Measurements from ENCODE around the gene C1QTNF2.

C1QTNF2 gene

DNA sequence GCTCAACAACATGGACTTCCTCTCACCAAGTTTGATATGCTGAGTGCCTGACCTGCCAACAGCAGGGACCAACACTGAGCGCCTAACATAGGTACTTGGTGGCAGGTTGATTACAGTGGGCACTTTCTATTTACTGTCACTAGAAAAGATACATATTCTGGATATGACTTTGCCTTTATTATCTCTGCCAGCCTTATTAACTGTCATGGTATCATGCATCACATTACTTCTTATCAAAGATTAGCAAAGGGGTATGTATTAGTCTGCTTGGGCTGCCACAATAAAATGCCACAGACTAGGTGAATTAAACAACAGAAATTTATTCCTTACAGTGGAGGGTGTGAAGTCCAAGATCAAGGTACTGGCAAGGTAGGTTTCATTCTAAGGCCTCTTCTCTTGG is 14.3 kb upstream of the C1QTNF2 start:
- ATAC-seq (replicated peaks) (no peak), DNase-seq (no peak)
- no peaks in the 10 kb centered on the region for H3K4me1 Mint-ChIP-seq (ENCODE audit: low read depth in 2 of 2)
- H3K36me3 Mint-ChIP-seq (ENCODE audit: insufficient read depth) = no peaks in the 10 kb centered on the region
- no peak overlapping the region for H3K27ac Mint-ChIP-seq
- peaks cover 6 to 8% of the 10 kb centered on the region in 2 donors for H3K27me3 Mint-ChIP-seq
- H3K4me3 Mint-ChIP-seq = no peak overlapping the region
- H3K9me3 Mint-ChIP-seq = peaks cover 0 to 12% of the 10 kb centered on the region in 2 donors

DNA sequence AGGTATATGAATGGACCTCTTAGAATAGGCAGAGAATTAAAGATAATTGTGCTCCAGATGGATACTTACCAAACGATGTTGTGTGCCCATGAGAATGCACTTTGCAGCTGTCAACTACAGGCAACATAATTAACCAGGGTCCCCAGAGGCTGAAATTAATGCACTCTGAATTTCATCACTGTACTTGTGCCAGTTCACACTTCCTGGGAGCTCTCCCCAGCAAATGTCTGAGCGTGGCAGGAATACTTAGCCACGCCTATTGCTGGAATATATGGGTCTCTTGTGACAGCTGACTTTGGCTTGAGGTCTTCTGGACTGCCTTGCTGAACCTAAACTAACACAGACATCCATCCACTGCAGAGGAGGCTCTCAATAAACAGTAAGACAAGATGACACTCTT is 11.9 kb upstream of the C1QTNF2 start:
- Mint-ChIP-seq H3K36me3 (ENCODE audit: insufficient read depth) (no peaks in the 10 kb centered on the region), H3K27me3 (peaks cover 21 to 23% of the 10 kb centered on the region in 2 donors), H3K27ac (no peak overlapping the region), H3K9me3 (no peaks in the 10 kb centered on the region), H3K4me1 (ENCODE audit: low read depth in 2 of 2) (no peaks in the 10 kb centered on the region), H3K4me3 (no peak overlapping the region)
- no peak for DNase-seq
- ATAC-seq (replicated peaks) = no peak

DNA sequence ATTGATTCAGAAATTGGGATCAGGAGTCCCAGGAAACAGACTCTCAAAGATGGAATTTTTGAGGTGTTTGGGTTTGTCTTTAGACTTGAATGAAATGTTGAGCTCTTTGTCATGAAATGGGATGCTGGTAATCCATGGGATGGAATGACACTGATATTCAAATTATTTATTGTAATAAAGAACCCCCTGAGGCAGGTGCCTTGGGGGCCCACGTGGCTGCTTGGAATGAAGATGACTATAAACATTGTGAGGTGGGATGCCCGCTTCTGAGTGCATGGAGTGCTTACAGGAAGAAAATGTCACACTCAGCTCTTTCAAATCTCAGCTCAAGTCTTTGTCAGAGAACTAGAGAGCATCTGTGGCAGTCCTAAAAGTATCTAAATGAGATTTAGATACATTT is 9.6 kb upstream of the C1QTNF2 start:
- no peaks in the 10 kb centered on the region for H3K4me1 Mint-ChIP-seq (ENCODE audit: low read depth in 2 of 2)
- H3K27ac Mint-ChIP-seq = no peak overlapping the region
- DNase-seq (no peak), ATAC-seq (replicated peaks) (no peak)
- no peaks in the 10 kb centered on the region for H3K9me3 Mint-ChIP-seq
- H3K27me3 Mint-ChIP-seq = peaks cover 38 to 42% of the 10 kb centered on the region in 2 donors
- no peaks in the 10 kb centered on the region for H3K36me3 Mint-ChIP-seq (ENCODE audit: insufficient read depth)
- no peak overlapping the region for H3K4me3 Mint-ChIP-seq

DNA sequence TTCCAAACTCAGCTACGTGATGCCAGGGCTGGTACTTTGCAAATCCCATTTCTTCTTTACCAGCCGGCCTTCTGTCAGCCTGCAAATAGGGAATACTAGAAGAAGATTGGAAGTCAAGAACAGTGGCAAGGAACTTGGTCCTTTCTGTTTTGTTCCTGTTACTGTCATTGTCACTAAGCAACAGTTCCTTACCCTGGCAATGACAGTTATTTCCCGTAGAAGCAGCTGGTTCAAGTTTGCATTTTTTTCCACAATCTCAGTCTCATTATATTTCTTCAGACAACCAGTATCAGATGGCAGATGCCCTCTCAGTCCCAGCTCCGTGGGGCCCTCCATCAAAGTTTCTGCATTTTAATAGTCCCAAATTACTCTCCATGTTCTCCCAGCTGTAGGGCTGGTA is 9.1 kb upstream of the C1QTNF2 start:
- H3K9me3 Mint-ChIP-seq = no peaks in the 10 kb centered on the region
- no peaks in the 10 kb centered on the region for H3K4me1 Mint-ChIP-seq (ENCODE audit: low read depth in 2 of 2)
- DNase-seq (no peak), ATAC-seq (replicated peaks) (no peak)
- peaks cover 44 to 47% of the 10 kb centered on the region in 2 donors for H3K27me3 Mint-ChIP-seq
- no peaks in the 10 kb centered on the region for H3K36me3 Mint-ChIP-seq (ENCODE audit: insufficient read depth)
- no peak overlapping the region for H3K27ac Mint-ChIP-seq
- H3K4me3 Mint-ChIP-seq = no peak overlapping the region

DNA sequence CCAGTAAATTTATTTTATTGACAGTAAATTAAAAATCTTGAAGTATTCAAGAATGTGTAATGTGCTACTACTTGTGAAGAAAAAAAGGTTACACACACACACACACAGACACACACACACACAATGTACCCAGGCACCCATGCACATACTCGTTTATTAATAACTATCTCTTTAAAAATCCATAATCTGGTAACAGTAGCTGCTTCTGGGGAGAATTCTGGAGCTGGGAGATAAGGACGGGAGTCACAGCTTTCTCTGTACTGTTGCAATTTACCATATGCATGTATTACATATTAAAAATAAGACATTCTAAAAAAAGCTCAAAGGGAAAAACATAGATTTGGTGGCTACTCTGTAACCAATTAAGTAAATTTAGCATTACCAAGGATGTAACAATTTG is 7.9 kb upstream of the C1QTNF2 start:
- ATAC-seq (replicated peaks) (no peak), DNase-seq (no peak)
- H3K4me1 Mint-ChIP-seq (ENCODE audit: low read depth in 2 of 2) = no peaks in the 10 kb centered on the region
- H3K9me3 Mint-ChIP-seq = no peaks in the 10 kb centered on the region
- peaks cover 54 to 59% of the 10 kb centered on the region in 2 donors for H3K27me3 Mint-ChIP-seq
- H3K4me3 Mint-ChIP-seq = no peak overlapping the region
- no peaks in the 10 kb centered on the region for H3K36me3 Mint-ChIP-seq (ENCODE audit: insufficient read depth)
- no peak overlapping the region for H3K27ac Mint-ChIP-seq

DNA sequence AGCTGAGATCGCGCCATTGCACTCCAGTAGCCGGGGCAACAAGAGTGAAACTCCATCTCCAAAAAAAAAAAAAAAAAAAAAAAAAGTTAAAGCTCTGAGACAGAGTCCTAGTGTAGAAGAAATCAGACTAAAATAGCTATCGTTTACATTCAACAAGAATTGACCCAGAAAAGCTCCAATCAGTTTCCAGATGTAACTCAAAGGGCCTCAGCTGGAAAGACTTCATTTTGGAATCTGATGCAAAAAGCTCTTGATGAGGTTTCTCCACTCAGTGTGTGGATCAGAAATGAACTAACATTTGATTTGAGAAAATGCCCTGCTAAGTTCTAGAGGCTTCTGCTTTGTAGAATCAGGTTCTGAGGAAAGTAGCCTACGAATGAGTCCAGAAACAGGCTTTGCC is 7.2 kb upstream of the C1QTNF2 start:
- no peaks in the 10 kb centered on the region for H3K9me3 Mint-ChIP-seq
- no peak overlapping the region for H3K4me3 Mint-ChIP-seq
- ATAC-seq (replicated peaks) (no peak), DNase-seq (no peak)
- no peak overlapping the region for H3K27ac Mint-ChIP-seq
- H3K27me3 Mint-ChIP-seq = peaks cover 61 to 66% of the 10 kb centered on the region in 2 donors
- no peaks in the 10 kb centered on the region for H3K36me3 Mint-ChIP-seq (ENCODE audit: insufficient read depth)
- no peaks in the 10 kb centered on the region for H3K4me1 Mint-ChIP-seq (ENCODE audit: low read depth in 2 of 2)

DNA sequence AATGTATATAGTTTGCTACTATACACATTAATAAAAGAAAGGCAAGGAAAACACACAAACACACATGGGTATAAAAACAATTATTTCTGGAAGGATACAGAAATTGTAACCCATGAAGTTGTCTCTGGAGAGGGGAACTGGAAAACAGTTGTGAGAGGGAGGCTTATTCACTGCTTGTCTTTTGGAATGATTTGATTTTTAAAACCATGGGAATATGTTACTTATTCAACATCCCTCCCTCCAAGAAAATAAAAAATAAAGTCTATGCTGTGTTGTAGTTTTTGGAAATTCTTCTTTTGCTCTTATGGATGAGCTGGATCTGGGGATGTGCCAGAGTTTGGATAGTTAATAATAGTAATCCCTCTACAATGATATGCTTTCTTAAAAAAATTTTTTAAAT is 6.0 kb upstream of the C1QTNF2 start:
- Mint-ChIP-seq H3K4me1 (ENCODE audit: low read depth in 2 of 2) (no peaks in the 10 kb centered on the region), H3K27me3 (peaks cover 71 to 77% of the 10 kb centered on the region in 2 donors), H3K36me3 (ENCODE audit: insufficient read depth) (no peaks in the 10 kb centered on the region), H3K4me3 (no peak overlapping the region), H3K9me3 (no peaks in the 10 kb centered on the region), H3K27ac (no peak overlapping the region)
- DNase-seq = no peak
- ATAC-seq (replicated peaks) = no peak

DNA sequence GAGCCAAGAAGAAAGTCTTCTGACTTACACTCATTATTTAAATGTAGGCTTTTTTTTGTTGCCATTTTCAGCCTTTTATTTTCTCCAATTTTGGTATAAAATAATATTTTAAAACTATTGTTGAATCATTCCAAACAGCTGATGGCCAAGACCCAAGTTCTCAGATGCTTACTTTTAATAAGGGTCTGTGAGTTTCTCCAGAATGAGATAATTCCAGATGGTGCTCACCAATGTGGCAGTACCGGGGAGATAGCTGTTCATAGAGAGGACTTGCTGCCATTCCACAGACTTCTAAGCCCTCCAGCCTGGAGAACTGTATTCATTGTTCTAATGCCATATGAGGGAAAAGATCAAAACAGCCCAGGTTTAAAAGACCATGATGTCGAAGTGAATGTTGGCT is 5.3 kb upstream of the C1QTNF2 start:
- H3K4me1 Mint-ChIP-seq (ENCODE audit: low read depth in 2 of 2) = peaks cover 0 to 4% of the 10 kb centered on the region in 2 donors
- no peak overlapping the region for H3K4me3 Mint-ChIP-seq
- no peak overlapping the region for H3K27ac Mint-ChIP-seq
- no peaks in the 10 kb centered on the region for H3K9me3 Mint-ChIP-seq
- H3K36me3 Mint-ChIP-seq (ENCODE audit: insufficient read depth) = no peaks in the 10 kb centered on the region
- H3K27me3 Mint-ChIP-seq = peaks cover 78 to 84% of the 10 kb centered on the region in 2 donors
- DNase-seq = no peak
- no peak for ATAC-seq (replicated peaks)

DNA sequence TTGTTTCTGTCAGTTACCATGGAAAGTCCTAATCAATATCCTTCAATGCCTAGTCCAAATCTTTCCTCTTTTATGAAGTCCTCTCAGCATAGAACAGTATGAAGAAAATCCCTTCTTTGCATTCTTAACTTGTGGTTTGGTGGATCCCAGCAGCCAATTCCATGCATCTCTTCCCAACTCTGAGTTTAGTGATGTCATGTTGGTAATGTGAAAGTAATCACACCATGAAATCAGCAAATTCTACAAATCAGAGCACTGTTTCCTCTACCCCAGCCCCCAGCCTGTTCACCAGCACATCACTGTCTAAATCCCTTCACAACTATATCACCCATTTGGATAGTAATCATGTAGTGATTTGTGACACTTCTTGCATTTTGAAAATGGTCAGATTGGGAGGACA is 4.7 kb upstream of the C1QTNF2 start:
- H3K4me1 Mint-ChIP-seq (ENCODE audit: low read depth in 2 of 2) = peaks cover 0 to 5% of the 10 kb centered on the region in 2 donors
- no peak overlapping the region for H3K27ac Mint-ChIP-seq
- no peak for DNase-seq
- no peaks in the 10 kb centered on the region for H3K36me3 Mint-ChIP-seq (ENCODE audit: insufficient read depth)
- H3K27me3 Mint-ChIP-seq = peaks cover 78 to 88% of the 10 kb centered on the region in 2 donors
- H3K4me3 Mint-ChIP-seq = no peak overlapping the region
- no peak for ATAC-seq (replicated peaks)
- H3K9me3 Mint-ChIP-seq = no peaks in the 10 kb centered on the region

DNA sequence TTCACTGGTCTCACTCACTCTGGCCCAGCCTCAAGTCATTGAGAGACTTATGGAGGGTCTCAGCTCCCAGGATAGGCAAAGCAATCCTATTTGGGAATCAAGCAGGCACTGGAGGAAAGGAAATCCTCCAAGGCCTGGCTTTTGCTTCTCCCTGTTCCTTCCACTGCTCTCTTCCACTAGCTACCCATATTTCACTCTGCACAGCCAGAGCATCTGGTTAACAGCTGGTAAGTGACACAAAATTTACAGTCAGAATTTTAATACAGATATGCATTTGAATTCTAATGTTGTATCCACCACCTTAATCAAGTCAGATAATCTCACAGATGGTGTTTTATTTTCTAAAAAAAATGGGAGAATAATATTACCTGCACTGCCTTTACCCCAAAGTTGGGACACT is 868 bp upstream of the C1QTNF2 start:
- DNase-seq (no peak), ATAC-seq (replicated peaks) (no peak)
- H3K4me3 Mint-ChIP-seq = peak overlapping the region; percentile 16 to 45
- peaks cover 84 to 96% of the 10 kb centered on the region in 2 donors for H3K27me3 Mint-ChIP-seq
- H3K36me3 Mint-ChIP-seq (ENCODE audit: insufficient read depth) = no peaks in the 10 kb centered on the region
- H3K27ac Mint-ChIP-seq = no peak overlapping the region
- no peaks in the 10 kb centered on the region for H3K9me3 Mint-ChIP-seq
- H3K4me1 Mint-ChIP-seq (ENCODE audit: low read depth in 2 of 2) = peaks cover 5 to 14% of the 10 kb centered on the region in 2 donors

DNA sequence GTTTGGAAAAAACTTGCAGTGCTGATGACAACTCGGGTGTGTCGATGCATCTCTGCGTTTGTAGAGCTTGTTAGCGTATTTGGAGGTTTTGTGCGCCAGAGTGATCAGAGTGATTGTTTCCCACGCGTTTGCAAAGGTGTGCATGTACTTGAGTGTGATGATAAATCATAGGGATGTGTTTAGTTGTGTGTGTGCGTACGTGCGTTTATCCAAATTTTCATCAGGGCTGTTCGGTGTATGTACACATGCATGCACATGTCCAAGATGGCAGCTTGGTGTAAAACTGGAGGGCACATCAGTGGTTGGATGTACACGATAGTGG is 248 bp upstream of the C1QTNF2 start:
- DNase-seq = no peak
- Mint-ChIP-seq H3K4me1 (ENCODE audit: low read depth in 2 of 2) (peaks cover 5 to 14% of the 10 kb centered on the region in 2 donors), H3K9me3 (no peaks in the 10 kb centered on the region), H3K27me3 (peaks cover 78 to 96% of the 10 kb centered on the region in 2 donors), H3K36me3 (ENCODE audit: insufficient read depth) (no peaks in the 10 kb centered on the region), H3K27ac (no peak overlapping the region), H3K4me3 (peak overlapping the region; percentile 16 to 31)
- ATAC-seq (replicated peaks) = no peak

DNA sequence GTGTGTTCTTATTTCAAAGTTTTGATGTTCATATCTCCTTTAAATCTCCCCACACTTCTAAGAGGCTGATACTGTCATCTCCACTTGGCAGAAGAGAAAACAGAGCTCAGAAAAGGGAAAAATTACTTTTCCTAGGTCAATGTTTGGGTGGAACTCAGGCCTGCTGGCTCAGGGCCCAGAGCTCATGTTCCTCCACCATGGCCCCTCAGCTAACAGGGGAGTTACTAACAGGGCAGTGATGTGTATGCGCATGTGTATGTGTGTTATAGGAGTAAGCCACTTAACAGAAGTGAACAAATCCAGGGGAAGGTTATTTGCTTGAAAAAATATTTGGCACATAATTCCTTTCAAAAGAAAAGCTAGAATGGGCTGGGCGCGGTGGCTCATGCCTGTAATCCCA is 2.5 kb downstream of the C1QTNF2 start:
- H3K36me3 Mint-ChIP-seq (ENCODE audit: insufficient read depth) = no peaks in the 10 kb centered on the region
- ATAC-seq (replicated peaks) (no peak), DNase-seq (no peak)
- no peak overlapping the region for H3K27ac Mint-ChIP-seq
- H3K9me3 Mint-ChIP-seq = no peaks in the 10 kb centered on the region
- peaks cover 5 to 14% of the 10 kb centered on the region in 2 donors for H3K4me1 Mint-ChIP-seq (ENCODE audit: low read depth in 2 of 2)
- H3K4me3 Mint-ChIP-seq = no peak overlapping the region
- peaks cover 73 to 95% of the 10 kb centered on the region in 2 donors for H3K27me3 Mint-ChIP-seq

DNA sequence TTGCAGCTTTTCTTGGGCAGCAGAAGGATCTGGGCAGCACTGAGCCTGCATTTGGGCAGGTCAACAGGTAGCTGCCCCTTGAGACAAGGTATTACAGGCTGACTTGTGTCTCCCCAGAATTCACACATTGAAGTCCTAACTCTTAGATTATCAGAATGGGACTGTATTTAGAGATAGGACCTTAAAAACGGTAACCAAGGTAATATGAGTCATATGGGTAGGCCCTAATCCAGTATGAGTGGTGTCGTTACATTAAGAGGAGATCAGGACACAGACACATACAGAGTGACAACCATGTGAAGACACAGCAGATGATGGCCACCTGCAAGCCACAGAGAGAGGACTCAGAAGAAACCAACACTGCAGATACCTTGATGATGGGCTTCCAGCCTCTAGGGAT is 3.2 kb downstream of the C1QTNF2 start:
- no peak for ATAC-seq (replicated peaks)

DNA sequence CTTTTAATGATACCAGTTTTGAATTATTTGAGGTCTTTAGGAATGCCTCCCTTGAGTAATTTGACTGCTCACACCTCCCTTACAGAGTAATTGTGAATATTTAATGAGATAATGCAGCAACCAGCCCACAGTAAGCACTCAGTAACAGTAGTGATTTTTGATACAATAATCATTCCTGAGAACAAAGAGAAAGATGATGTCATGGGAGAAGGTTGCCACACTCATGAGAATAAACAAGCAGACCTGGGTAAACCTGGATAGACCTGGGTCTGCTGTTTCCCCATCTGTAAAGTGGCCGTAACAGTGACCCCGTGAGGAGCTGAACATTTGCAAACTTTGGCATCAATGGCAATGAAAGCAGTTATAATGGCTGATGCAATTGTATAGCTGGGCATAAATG is 4.2 kb downstream of the C1QTNF2 start:
- H3K4me1 Mint-ChIP-seq (ENCODE audit: low read depth in 2 of 2) = peaks cover 5 to 14% of the 10 kb centered on the region in 2 donors
- no peaks in the 10 kb centered on the region for H3K36me3 Mint-ChIP-seq (ENCODE audit: insufficient read depth)
- DNase-seq (no peak), ATAC-seq (replicated peaks) (no peak)
- H3K27ac Mint-ChIP-seq = no peak overlapping the region
- H3K27me3 Mint-ChIP-seq = peaks cover 69 to 92% of the 10 kb centered on the region in 2 donors
- H3K4me3 Mint-ChIP-seq = no peak overlapping the region
- H3K9me3 Mint-ChIP-seq = no peaks in the 10 kb centered on the region

More for the DNA sequence above, 3.2 kb downstream of the C1QTNF2 start:
- H3K27ac Mint-ChIP-seq = no peak overlapping the region
- no peaks in the 10 kb centered on the region for H3K36me3 Mint-ChIP-seq (ENCODE audit: insufficient read depth)
- H3K9me3 Mint-ChIP-seq = no peaks in the 10 kb centered on the region
- no peak overlapping the region for H3K4me3 Mint-ChIP-seq
- DNase-seq = no peak
- H3K4me1 Mint-ChIP-seq (ENCODE audit: low read depth in 2 of 2) = peaks cover 5 to 14% of the 10 kb centered on the region in 2 donors
- H3K27me3 Mint-ChIP-seq = peaks cover 69 to 92% of the 10 kb centered on the region in 2 donors

Measured in effector memory CD8-positive, alpha-beta T cell (primary cell).